Heart left ventricle (tissue), 16 donors: ENCODE measurements around the gene CHST6. TPM values are rescaled to one million over a fixed set of nuclear protein-coding genes. Genes with fewer than 3 reads are reported as not detected.
"Not testable (repeated sequence)": the region's sequence is repeated elsewhere in the genome, so short reads cannot be mapped to it uniquely, and the experiment has no call there.

Experiments
- ATAC-seq, 4 donors: fragments of 200-7000 bp; cut with Tn5 transposase; one replicate each; pipeline ENCODE4 v1.9.1; 2020 to 2022; ENCODE audit warnings: moderate library complexity in 4 of 4, mild to moderate bottlenecking in 3 of 4, moderate number of reproducible peaks in 1 of 4
- DNase-seq, 5 donors: peaks; one replicate each; pipeline ENCODE4 v3.0.0-alpha.2; 2020
- H3K27ac ChIP-seq, 12 donors: fragments of 200-600 bp; sonication (generic) in 4 of 12; one replicate each; pipeline versions ENCODE4 v1.5.0 to v1.8.0; 2016 to 2022; ENCODE audit warnings: mild to moderate bottlenecking in 2 of 12
- H3K27me3 ChIP-seq, 9 donors: fragments of 200-600 bp; sonication (generic) in 2 of 9; one replicate each; pipeline versions ENCODE4 v1.5.1 to v1.8.0; 2016 to 2022; ENCODE audit warnings: mild to moderate bottlenecking in 3 of 9
- H3K36me3 ChIP-seq, 9 donors: fragments of 200-600 bp; sonication (generic) in 2 of 9; one replicate each; pipeline versions ENCODE4 v1.5.0 to v1.8.0; 2018 to 2022; ENCODE audit warnings: mild to moderate bottlenecking in 2 of 9
- H3K4me1 ChIP-seq, 12 donors: fragments of 200-600 bp; sonication (generic) in 4 of 12; one replicate each; pipeline versions ENCODE4 v1.5.0 to v1.8.0; 2016 to 2022; ENCODE audit warnings: mild to moderate bottlenecking in 3 of 12
- H3K4me3 ChIP-seq, 12 donors: fragments of 200-600 bp; sonication (generic) in 4 of 12; one replicate each; pipeline versions ENCODE4 v1.5.0 to v1.8.0; 2017 to 2022; ENCODE audit warnings: mild to moderate bottlenecking in 9 of 12, moderate library complexity in 4 of 12
- H3K9me3 ChIP-seq, 12 donors: fragments of 200-600 bp; sonication (generic) in 4 of 12; one replicate each; pipeline versions ENCODE4 v1.5.0 to v1.8.0; 2016 to 2022; ENCODE audit warnings: mild to moderate bottlenecking in 1 of 12
- CTCF ChIP-seq, 12 donors: fragments of 200-600 bp; sonication (generic) in 4 of 12; IDR thresholded peaks; one replicate each; pipeline versions ENCODE4 v1.5.0 to v1.8.0; 2018 to 2022; ENCODE audit warnings: antibody characterized with exemption in 12 of 12, mild to moderate bottlenecking in 5 of 12
- POLR2A ChIP-seq, 2 donors: fragments of 450-650 bp; IDR thresholded peaks; one replicate each; pipeline ENCODE4 v1.6.1; 2017; ENCODE audit warnings: antibody characterized with exemption in 2 of 2, mild to moderate bottlenecking in 2 of 2, moderate library complexity in 2 of 2
- WGBS, 4 donors: extraction: QIAGEN DNeasy Blood & Tissue Kit in 2 of 4; methylation state at CpG; one replicate each; pipeline versions ENCODE4 v1.1.5 to v1.1.7; 2013 to 2018; 5-methylcytosine and 5-hydroxymethylcytosine counted together
- intact Hi-C, 10 donors: fragments of 100-400 bp; cut with DNase I; formaldehyde crosslinking; loops; one replicate each; pipeline versions ENCODE4 v1.11.1 to v1.14.2; 2022
- polyA plus RNA-seq, 2 donors: library from polyadenylated mRNA; stranded (reverse); fragments of 200-250 nt; gene quantifications; one replicate each; pipeline ENCODE4 v1.2.3, GENCODE V29; 2013
- total RNA-seq, 9 donors: library from RNA; depleted of rRNA in 2 of 9; stranded (reverse); fragments of >200 nt in 2 of 9; fragmentation: NEBNext Ultra II Directional in 3 of 9; extraction: Animal tissue kit (Norgen Biotek cat#: 25700) in 3 of 9; gene quantifications; one replicate each; pipeline versions ENCODE4 v1.1.0 to v1.2.4, GENCODE V29; 2016 to 2023
- donor health status: ischemic (EF 13 %, LVEDD 7.1; RV severe dilation, severe dysfunction).
- donor health status: healthy with polysubstance abuse.
- donor health status: DM: no; HTN: yes; CAD: no.
- donor health status: DM: no; HTN: no; CAD: no.
- donor health status: ischemic (EF 25% LVEDD 6.9; RV normal size, moderate dysfunction).
- donor health status: ischemic (EF 25% LVEDD 5.7; RV mildly dilated, moderate dysfunction).
- donor health status: healthy.
- donor health status: DM: yes; HTN: yes; CAD: no.
- donor health status: ischemic (EF 35%, LVEDD 5.7; RV mildly dilated, moderate dysfunction).
- donor health status: nonischemic (EF 11% LVEDD 7.7; RV severe dilation, severe dysfunction).
- donor health status: DM: yes; HTN: yes; CAD: no.
- donor health status: PGD.
- donor health status: ischemic (EF 29% LVEDD 5.4; RV normal size, mild dysfunction).
- donor health status: nonischemic (EF 23%, LVEDD 6.1; RV moderate dilation, normal function).

The CHST6 gene
- total and polyA plus RNA-seq, 11 donors, result 0.32 to 1.8 (median 0.88) TPM

GRCh38 chr16:75526032-75526790, 31.0 kb upstream of the CHST6 start:
- DNase-seq, result no peak
- intact Hi-C loops, result loop anchor here in 1 of 10 donors (5.0 kb wide), 1 partner anchor 54 kb away; no protein-coding TSS in a partner anchor
- H3K4me3 ChIP-seq, result no peak overlapping the region
- WGBS, 4 donors, result 73 to 89% (median 86%) methylated on average over 5 of the region's 5 CpGs
- H3K4me1 ChIP-seq, result no peaks in the 10 kb centered on the region
- H3K27ac ChIP-seq, result no peak overlapping the region
- H3K36me3 ChIP-seq, result no peaks in the 10 kb centered on the region
- no peaks in the 10 kb centered on the region for H3K27me3 ChIP-seq
- H3K9me3 ChIP-seq, result no peaks in the 10 kb centered on the region
- no peak for ATAC-seq
- TF ChIP-seq POLR2A (IDR thresholded peaks at IDR 0.05) (no peak), CTCF (IDR thresholded peaks at IDR 0.05) (no peak)

GRCh38 chr16:75519175-75519574, 23.9 kb upstream of the CHST6 start:
- ATAC-seq (no peak), DNase-seq (no peak)
- intact Hi-C loops, result loop anchor here in 8 of 10 donors (5.0 kb wide), 3 partner anchors 33 to 47 kb away; partner anchors contain the start of gene TMEM231 (in 2 of the 8)
- H3K9me3 ChIP-seq, result no peaks in the 10 kb centered on the region
- peaks cover 0 to 10% (median 6%) of the 10 kb centered on the region in 12 donors for H3K4me1 ChIP-seq
- no peak overlapping the region for H3K4me3 ChIP-seq
- H3K27ac ChIP-seq, result no peak overlapping the region
- WGBS, 4 donors, result 91 to 93% (median 92%) methylated on average over 6 of the region's 6 CpGs
- no peaks in the 10 kb centered on the region for H3K27me3 ChIP-seq
- TF ChIP-seq POLR2A (IDR thresholded peaks at IDR 0.05), result no peak
- TF ChIP-seq CTCF (IDR thresholded peaks at IDR 0.05), result no peak
- no peaks in the 10 kb centered on the region for H3K36me3 ChIP-seq

GRCh38 chr16:75516189-75516966, 21.1 kb upstream of the CHST6 start:
- 6 to 8% (median 8%) methylated on average over 22 to 42 of the region's 42 CpGs for WGBS, 4 donors
- Histone ChIP-seq H3K4me1 (peaks cover 0 to 10% (median 6%) of the 10 kb centered on the region in 12 donors), H3K4me3 (peak overlapping the region; percentile 69 to 98 (median 92)), H3K27ac (peak overlapping the region; percentile 92 to 99 (median 98))
- intact Hi-C loops, result loop anchor here in 9 of 10 donors (2.0 to 5.0 kb wide), 6 partner anchors 36 to 106 kb away; partner anchors contain the start of genes ADAT1 (in 2 of the 9) and TMEM231 (in 2 of the 9)
- H3K9me3 ChIP-seq, H3K27me3 ChIP-seq, H3K36me3 ChIP-seq: not testable (repeated sequence)
- ATAC-seq (peak in 3 of 4 donors; percentile 0 to 48 (median 45)), DNase-seq (peak in 1 of 5 donors; percentile 70)

- DNase-seq, result no peak
- TF ChIP-seq CTCF (IDR thresholded peaks at IDR 0.05) (no peak), POLR2A (IDR thresholded peaks at IDR 0.05) (no peak)
- no peaks in the 10 kb centered on the region for H3K9me3 ChIP-seq
- H3K4me3 ChIP-seq, result no peak overlapping the region
- ATAC-seq, result no peak
- H3K4me1 ChIP-seq, result peaks cover 0 to 10% (median 6%) of the 10 kb centered on the region in 12 donors
- intact Hi-C loops, result no loop called here
- no peak overlapping the region for H3K27ac ChIP-seq
- 91 to 97% (median 96%) methylated on average over 11 of the region's 11 CpGs for WGBS, 4 donors
- H3K36me3 ChIP-seq, result no peaks in the 10 kb centered on the region
- H3K27me3 ChIP-seq, result no peaks in the 10 kb centered on the region
These were observed 19.1 kb upstream of the CHST6 start for GRCh38 chr16:75514296-75514695.
